ENCODE data around the gene SIL1.

Gene SIL1

DNA sequence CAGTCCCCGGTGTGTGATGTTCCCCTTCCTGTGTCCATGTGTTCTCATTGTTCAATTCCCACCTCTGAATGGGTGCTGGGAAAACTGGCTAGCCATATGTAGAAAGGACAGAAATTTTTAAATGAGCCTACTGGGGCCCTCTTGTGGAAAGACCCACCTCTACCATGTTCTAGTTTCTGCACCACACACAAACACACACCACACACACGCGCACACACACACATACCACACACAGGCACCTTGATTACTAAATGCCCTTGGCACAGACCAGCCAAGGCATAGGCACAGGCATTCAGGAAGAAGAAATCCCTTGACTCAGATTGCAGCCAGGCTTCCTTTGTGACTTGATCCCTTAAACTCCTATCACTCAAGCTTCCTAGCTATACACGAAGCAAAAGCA lies 60.5 kb downstream of the SIL1 start:
- Histone ChIP-seq H3K4me3 (ENCODE audit: low read depth in 1 of 2, low read length in 1 of 2) (no peak overlapping the region), H3K9me3 (no peaks in the 10 kb centered on the region), H3K36me3 (no peaks in the 10 kb centered on the region), H3K27me3 (no peaks in the 10 kb centered on the region), H3K4me1 (ENCODE audit: control insufficient read depth in 1 of 2, insufficient read depth in 1 of 2, low read depth in 1 of 2, low read length in 1 of 2) (no peaks in the 10 kb centered on the region), H3K27ac (no peak overlapping the region)
- TF ChIP-seq, protein P1, sequence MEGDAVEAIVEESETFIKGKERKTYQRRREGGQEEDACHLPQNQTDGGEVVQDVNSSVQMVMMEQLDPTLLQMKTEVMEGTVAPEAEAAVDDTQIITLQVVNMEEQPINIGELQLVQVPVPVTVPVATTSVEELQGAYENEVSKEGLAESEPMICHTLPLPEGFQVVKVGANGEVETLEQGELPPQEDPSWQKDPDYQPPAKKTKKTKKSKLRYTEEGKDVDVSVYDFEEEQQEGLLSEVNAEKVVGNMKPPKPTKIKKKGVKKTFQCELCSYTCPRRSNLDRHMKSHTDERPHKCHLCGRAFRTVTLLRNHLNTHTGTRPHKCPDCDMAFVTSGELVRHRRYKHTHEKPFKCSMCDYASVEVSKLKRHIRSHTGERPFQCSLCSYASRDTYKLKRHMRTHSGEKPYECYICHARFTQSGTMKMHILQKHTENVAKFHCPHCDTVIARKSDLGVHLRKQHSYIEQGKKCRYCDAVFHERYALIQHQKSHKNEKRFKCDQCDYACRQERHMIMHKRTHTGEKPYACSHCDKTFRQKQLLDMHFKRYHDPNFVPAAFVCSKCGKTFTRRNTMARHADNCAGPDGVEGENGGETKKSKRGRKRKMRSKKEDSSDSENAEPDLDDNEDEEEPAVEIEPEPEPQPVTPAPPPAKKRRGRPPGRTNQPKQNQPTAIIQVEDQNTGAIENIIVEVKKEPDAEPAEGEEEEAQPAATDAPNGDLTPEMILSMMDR (IDR thresholded peaks at IDR 0.05), result no peak

DNA sequence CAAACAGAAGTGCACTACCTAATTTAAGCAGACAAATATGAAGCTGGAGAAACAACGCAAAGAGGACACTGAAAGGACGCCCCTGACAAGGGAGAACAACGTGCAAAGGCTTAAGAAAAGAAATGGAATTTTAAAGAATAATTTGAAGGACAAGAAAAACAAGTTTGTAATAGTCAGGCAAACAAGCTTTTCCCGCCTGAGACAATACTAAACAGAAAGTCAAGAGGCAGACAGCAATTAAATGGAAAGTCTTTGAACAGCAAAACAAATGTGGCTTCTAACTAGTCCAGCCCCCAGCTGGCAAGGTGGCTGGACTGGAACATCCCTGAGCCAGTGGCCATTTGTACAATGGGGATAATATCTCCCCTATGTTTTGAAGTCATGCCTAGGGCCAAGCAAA lies 63.3 kb downstream of the SIL1 start:
- Histone ChIP-seq H3K9me3 (no peaks in the 10 kb centered on the region), H3K4me1 (ENCODE audit: control insufficient read depth in 1 of 2, insufficient read depth in 1 of 2, low read depth in 1 of 2, low read length in 1 of 2) (no peaks in the 10 kb centered on the region), H3K27me3 (no peaks in the 10 kb centered on the region), H3K27ac (no peak overlapping the region), H3K4me3 (ENCODE audit: low read depth in 1 of 2, low read length in 1 of 2) (no peak overlapping the region), H3K36me3 (no peaks in the 10 kb centered on the region)
- TF ChIP-seq, protein P1 (IDR thresholded peaks at IDR 0.05), result no peak

DNA sequence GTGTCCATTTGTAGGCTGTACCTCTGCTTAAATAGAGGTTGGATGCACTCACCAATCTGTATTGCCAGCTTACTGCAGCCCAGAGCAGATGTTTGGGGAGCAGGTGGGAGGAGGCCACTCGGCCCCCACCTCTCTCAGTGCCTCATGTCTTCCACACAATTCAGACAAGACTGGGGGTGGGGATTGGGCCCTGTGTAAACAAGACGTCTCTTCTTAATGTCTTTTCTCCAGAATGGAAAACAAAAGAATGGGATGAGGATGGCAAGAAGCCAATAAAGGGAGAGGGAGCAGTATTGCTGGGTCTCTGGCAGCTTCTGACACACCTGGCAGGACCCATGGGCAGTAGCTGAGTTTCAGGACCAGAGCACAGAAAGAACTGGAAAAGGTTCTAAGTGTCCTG lies 64.9 kb downstream of the SIL1 start:
- Histone ChIP-seq H3K9me3 (no peaks in the 10 kb centered on the region), H3K4me1 (ENCODE audit: control insufficient read depth in 1 of 2, insufficient read depth in 1 of 2, low read depth in 1 of 2, low read length in 1 of 2) (no peaks in the 10 kb centered on the region), H3K27me3 (no peaks in the 10 kb centered on the region), H3K27ac (no peak overlapping the region), H3K36me3 (no peaks in the 10 kb centered on the region), H3K4me3 (ENCODE audit: low read depth in 1 of 2, low read length in 1 of 2) (no peak overlapping the region)
- TF ChIP-seq, protein P1 (IDR thresholded peaks at IDR 0.05), result no peak

DNA sequence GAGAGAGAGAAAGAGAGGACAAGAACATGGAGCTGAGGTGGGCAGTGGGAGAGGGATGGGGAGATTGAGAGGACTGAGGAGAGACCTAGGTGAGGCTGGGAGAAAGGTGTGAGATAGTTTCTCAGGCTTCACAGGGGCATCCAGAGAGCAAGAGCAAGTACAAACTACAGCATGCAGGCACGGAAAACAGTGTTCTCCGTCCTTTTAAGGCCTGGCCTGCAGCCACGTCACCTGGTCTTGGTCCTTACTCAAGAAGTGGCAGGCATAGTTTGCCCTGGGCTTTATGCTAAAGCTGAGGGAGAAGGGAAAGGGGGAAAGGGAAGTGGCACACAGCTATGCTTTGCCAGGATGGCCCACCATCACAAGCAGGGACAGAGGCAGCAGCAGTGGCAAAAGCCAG lies 65.7 kb downstream of the SIL1 start:
- no peak overlapping the region for H3K27ac ChIP-seq
- H3K9me3 ChIP-seq, result no peaks in the 10 kb centered on the region
- no peak overlapping the region for H3K4me3 ChIP-seq (ENCODE audit: low read depth in 1 of 2, low read length in 1 of 2)
- H3K4me1 ChIP-seq (ENCODE audit: control insufficient read depth in 1 of 2, insufficient read depth in 1 of 2, low read depth in 1 of 2, low read length in 1 of 2), result no peaks in the 10 kb centered on the region
- TF ChIP-seq, protein P1 (IDR thresholded peaks at IDR 0.05), result no peak
- peaks cover 2% of the 10 kb centered on the region for H3K36me3 ChIP-seq
- no peaks in the 10 kb centered on the region for H3K27me3 ChIP-seq

DNA sequence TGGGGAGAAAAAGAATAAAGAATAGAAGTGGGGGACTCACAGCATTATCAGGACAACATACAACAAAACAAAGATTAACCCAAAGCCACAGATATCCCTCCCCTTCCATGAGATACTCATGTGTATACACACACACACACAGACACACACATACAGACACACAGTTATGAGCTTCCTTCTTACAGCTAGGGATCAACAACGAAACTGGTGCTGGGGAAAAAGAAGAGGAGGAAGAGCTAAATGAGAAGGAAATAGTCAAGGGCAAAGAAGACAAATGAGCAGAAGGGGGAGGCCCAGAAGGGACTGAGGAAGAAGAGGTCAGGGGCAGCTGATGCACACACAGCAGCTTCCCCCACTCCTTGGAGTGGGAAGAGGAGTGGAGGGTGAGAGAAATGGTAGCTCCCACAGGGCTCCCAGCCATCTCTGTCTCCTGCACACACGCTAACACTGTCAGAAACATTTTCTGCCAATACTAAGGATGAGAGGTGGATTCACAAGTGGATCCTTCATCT lies 66.2 kb downstream of the SIL1 start:
- TF ChIP-seq, protein P1 (IDR thresholded peaks at IDR 0.05), result no peak
- Histone ChIP-seq H3K27ac (no peak overlapping the region), H3K27me3 (no peaks in the 10 kb centered on the region), H3K9me3 (no peaks in the 10 kb centered on the region), H3K36me3 (peaks cover 8% of the 10 kb centered on the region), H3K4me3 (ENCODE audit: low read depth in 1 of 2, low read length in 1 of 2) (no peak overlapping the region), H3K4me1 (ENCODE audit: control insufficient read depth in 1 of 2, insufficient read depth in 1 of 2, low read depth in 1 of 2, low read length in 1 of 2) (no peaks in the 10 kb centered on the region)

DNA sequence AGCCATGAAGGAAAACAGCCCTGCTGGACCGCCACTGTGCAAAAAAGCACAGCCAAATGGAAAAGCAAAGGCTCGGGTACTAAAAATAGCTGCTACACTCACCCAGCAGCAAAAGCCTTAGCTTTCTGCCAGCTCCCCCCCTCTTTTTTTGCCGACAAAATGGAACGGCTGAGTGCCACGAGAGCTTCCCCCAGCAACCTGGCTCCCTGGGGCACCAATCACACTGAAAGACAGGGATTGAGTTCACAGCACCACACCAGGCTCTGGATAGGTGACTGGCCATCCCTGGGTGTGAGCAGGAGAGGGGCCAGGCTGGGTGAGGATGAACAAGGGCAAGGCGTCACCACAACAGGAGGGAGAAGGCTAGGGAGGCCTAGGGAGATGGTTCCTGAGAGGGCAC lies 66.7 kb downstream of the SIL1 start:
- TF ChIP-seq, protein P1 (IDR thresholded peaks at IDR 0.05), result no peak
- no peak overlapping the region for H3K4me3 ChIP-seq (ENCODE audit: low read depth in 1 of 2, low read length in 1 of 2)

More for the DNA sequence above, 66.7 kb downstream of the SIL1 start:
- H3K27me3 ChIP-seq, result no peaks in the 10 kb centered on the region
- H3K27ac ChIP-seq, result no peak overlapping the region
- no peaks in the 10 kb centered on the region for H3K9me3 ChIP-seq
- H3K36me3 ChIP-seq, result peaks cover 13% of the 10 kb centered on the region
- no peaks in the 10 kb centered on the region for H3K4me1 ChIP-seq (ENCODE audit: control insufficient read depth in 1 of 2, insufficient read depth in 1 of 2, low read depth in 1 of 2, low read length in 1 of 2)

Data from neutrophil (primary cell).